BE2C (cell line): ENCODE results near the gene INTS6. TPM values are rescaled to one million over a fixed set of nuclear protein-coding genes. Genes with fewer than 3 reads are reported as not detected.
A peak's percentile ranks its signal among the peaks of the same experiment; 100 is the strongest.

ENCODE experiments used
- DNase-seq: peaks from one replicate; pipeline ENCODE4 v3.0.0-alpha.2; 2020
- H3K27me3 ChIP-seq: fragments of 250-450 bp; sonication (Bioruptor Pico); 2 replicates; pipeline ENCODE4 v1.5.1; 2020; ENCODE audit warnings: mild to moderate bottlenecking
- H3K36me3 ChIP-seq: fragments of 250-450 bp; sonication (Bioruptor Pico); 2 replicates; pipeline ENCODE4 v1.5.1; 2020; ENCODE audit warnings: mild to moderate bottlenecking
- H3K4me1 ChIP-seq: fragments of 250-450 bp; sonication (Bioruptor Pico); 2 replicates; pipeline ENCODE4 v1.5.1; 2020
- H3K4me3 ChIP-seq: 2 replicates; pipeline ENCODE4 v1.5.1; 2011; ENCODE audit warnings: low read depth, low read length
- H3K9me3 ChIP-seq: fragments of 250-450 bp; sonication (Bioruptor Pico); 2 replicates; pipeline ENCODE4 v1.5.1; 2020
- CTCF ChIP-seq: IDR thresholded peaks from 2 replicates; pipeline ENCODE4 v1.5.1; 2012; ENCODE audit warnings: mild to moderate bottlenecking, low read depth, low read length
- polyA plus RNA-seq: library from polyadenylated mRNA; unstranded; fragments of >200 nt; gene quantifications from one replicate; pipeline ENCODE4 v1.2.1, GENCODE V29; 2012; ENCODE audit warnings: low read depth, missing spikeins; ENCODE audit not compliant: insufficient read length, insufficient read depth

Gene INTS6
- 19.3 TPM for polyA plus RNA-seq

- no peaks in the 10 kb centered on the region for H3K4me1 ChIP-seq
- H3K36me3 ChIP-seq: peaks cover 22% of the 10 kb centered on the region
- no peaks in the 10 kb centered on the region for H3K9me3 ChIP-seq
- H3K4me3 ChIP-seq: peak within 1 kb of the TSS; percentile 93
- no peak for TF ChIP-seq CTCF
- DNase-seq: peak; percentile 99
- H3K27me3 ChIP-seq: no peaks in the 10 kb centered on the region
Observed at GRCh38 chr13:51452361-51453206, at the start of gene INTS6. TSS of gene INTS6 (minus strand) at chr13:51453036. CDS start at chr13:51452525, 511 bp downstream.

GRCh38 chr13:51502153-51502651, 49.4 kb upstream of the INTS6 start:
- no peaks in the 10 kb centered on the region for H3K36me3 ChIP-seq
- no peak overlapping the region for H3K4me3 ChIP-seq
- no peak for TF ChIP-seq CTCF
- peaks cover 4% of the 10 kb centered on the region; the same call in 1 of the 2 replicates for H3K4me1 ChIP-seq
- DNase-seq: no peak
- peaks cover 3% of the 10 kb centered on the region; the same call in 1 of the 2 replicates for H3K9me3 ChIP-seq
- no peaks in the 10 kb centered on the region for H3K27me3 ChIP-seq

- Histone ChIP-seq H3K36me3 (no peaks in the 10 kb centered on the region), H3K4me3 (no peak overlapping the region), H3K9me3 (peaks cover 3% of the 10 kb centered on the region; the same call in 1 of the 2 replicates), H3K27me3 (no peaks in the 10 kb centered on the region), H3K4me1 (peaks cover 4% of the 10 kb centered on the region; the same call in 1 of the 2 replicates)
- TF ChIP-seq CTCF: no peak
- DNase-seq: no peak
Observed at GRCh38 chr13:51501592-51502152, 48.8 kb upstream of the INTS6 start.

- Histone ChIP-seq H3K4me1 (peaks cover 4% of the 10 kb centered on the region; the same call in 1 of the 2 replicates), H3K4me3 (no peak overlapping the region), H3K27me3 (no peaks in the 10 kb centered on the region), H3K36me3 (no peaks in the 10 kb centered on the region), H3K9me3 (peaks cover 3% of the 10 kb centered on the region; the same call in 1 of the 2 replicates)
- DNase-seq: no peak
- no peak for TF ChIP-seq CTCF
Observed at GRCh38 chr13:51501096-51501495, 48.3 kb upstream of the INTS6 start.

- no peak for DNase-seq
- TF ChIP-seq CTCF: no peak
- H3K4me1 ChIP-seq: peaks cover 4% of the 10 kb centered on the region; the same call in 1 of the 2 replicates
- H3K27me3 ChIP-seq: no peaks in the 10 kb centered on the region
- H3K9me3 ChIP-seq: peaks cover 3% of the 10 kb centered on the region; the same call in 1 of the 2 replicates
- no peak overlapping the region for H3K4me3 ChIP-seq
- no peaks in the 10 kb centered on the region for H3K36me3 ChIP-seq
Observed at GRCh38 chr13:51500687-51501086, 47.9 kb upstream of the INTS6 start.
